ENCODE measurements around the gene TRIM21. TPM values are rescaled to one million over a fixed set of nuclear protein-coding genes. Genes with fewer than 3 reads are reported as not detected.

TRIM21 gene
- total and polyA plus RNA-seq, 9 of the 15 experiments (the other 6 are each of a cell fraction or from before 2014, with no cell fraction given): 9.2 to 21.1 (median 10.8) TPM

- no peak for TF ChIP-seq KDM4B (IDR thresholded peaks at IDR 0.05; ENCODE audit: borderline replicate concordance in 2 of 2, low read depth in 1 of 2)
- no peak for TF ChIP-seq CHD4 (IDR thresholded peaks at IDR 0.05; ENCODE audit: insufficient read depth, insufficient replicate concordance, low read depth, low read length, poor library complexity, severe bottlenecking)
- TF ChIP-seq PRMT5 (CRISPR knock-in tag; IDR thresholded peaks at IDR 0.05): no peak
- no peak for TF ChIP-seq ZBTB34 (CRISPR knock-in tag; IDR thresholded peaks at IDR 0.05)
- TF ChIP-seq, protein P1, sequence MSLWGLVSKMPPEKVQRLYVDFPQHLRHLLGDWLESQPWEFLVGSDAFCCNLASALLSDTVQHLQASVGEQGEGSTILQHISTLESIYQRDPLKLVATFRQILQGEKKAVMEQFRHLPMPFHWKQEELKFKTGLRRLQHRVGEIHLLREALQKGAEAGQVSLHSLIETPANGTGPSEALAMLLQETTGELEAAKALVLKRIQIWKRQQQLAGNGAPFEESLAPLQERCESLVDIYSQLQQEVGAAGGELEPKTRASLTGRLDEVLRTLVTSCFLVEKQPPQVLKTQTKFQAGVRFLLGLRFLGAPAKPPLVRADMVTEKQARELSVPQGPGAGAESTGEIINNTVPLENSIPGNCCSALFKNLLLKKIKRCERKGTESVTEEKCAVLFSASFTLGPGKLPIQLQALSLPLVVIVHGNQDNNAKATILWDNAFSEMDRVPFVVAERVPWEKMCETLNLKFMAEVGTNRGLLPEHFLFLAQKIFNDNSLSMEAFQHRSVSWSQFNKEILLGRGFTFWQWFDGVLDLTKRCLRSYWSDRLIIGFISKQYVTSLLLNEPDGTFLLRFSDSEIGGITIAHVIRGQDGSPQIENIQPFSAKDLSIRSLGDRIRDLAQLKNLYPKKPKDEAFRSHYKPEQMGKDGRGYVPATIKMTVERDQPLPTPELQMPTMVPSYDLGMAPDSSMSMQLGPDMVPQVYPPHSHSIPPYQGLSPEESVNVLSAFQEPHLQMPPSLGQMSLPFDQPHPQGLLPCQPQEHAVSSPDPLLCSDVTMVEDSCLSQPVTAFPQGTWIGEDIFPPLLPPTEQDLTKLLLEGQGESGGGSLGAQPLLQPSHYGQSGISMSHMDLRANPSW (CRISPR knock-in tag; IDR thresholded peaks at IDR 0.05): no peak
- TF ChIP-seq MLX (CRISPR knock-in tag; conservative IDR thresholded peaks at IDR 0.05): no peak
- no peak for TF ChIP-seq EZH2 (IDR thresholded peaks at IDR 0.05; ENCODE audit: borderline replicate concordance, low read depth, low read length)
- TF ChIP-seq TEAD2 (tag; IDR thresholded peaks at IDR 0.05): no peak
- no peak for TF ChIP-seq U2AF1 (optimal IDR thresholded peaks at IDR 0.05; ENCODE audit: low read depth, low read length)
- TF ChIP-seq HMG20B (CRISPR knock-in tag; IDR thresholded peaks at IDR 0.05): no peak
- no peak for TF ChIP-seq ZNF282 (CRISPR knock-in tag; IDR thresholded peaks at IDR 0.05)
- no peak for TF ChIP-seq TAF7 (tag; IDR thresholded peaks at IDR 0.05)
- TF ChIP-seq TCF7L2 (IDR thresholded peaks at IDR 0.05; ENCODE audit: low read depth, low read length): no peak
- TF ChIP-seq ADNP (tag; IDR thresholded peaks at IDR 0.05): no peak
- no peak for TF ChIP-seq ZNF655 (CRISPR knock-in tag; IDR thresholded peaks at IDR 0.05)
- no peak for TF ChIP-seq ZZZ3 (IDR thresholded peaks at IDR 0.05)
These were observed at the start of gene TRIM21 (continued) for GRCh38 chr11:4393209-4393857.
